GM10248 (cell line): ENCODE measurements around the gene CS.

ENCODE experiments used
- CTCF ChIA-PET: fragments of 300-600 bp; sonication (Branson Sonifier 250); formaldehyde crosslinking; extraction: SDS; loops from one replicate; lab custom pipeline; 2021; ENCODE audit warnings: antibody characterized with exemption; lab: Yijun Ruan, JAX
- POLR2A ChIA-PET: fragments of 350-650 bp; sonication (Branson Sonifier 250); formaldehyde crosslinking; extraction: SDS; loops from one replicate; lab custom pipeline; 2020; ENCODE audit warnings: antibody characterized with exemption; lab: Yijun Ruan, JAX
- DNase-seq: peaks from one replicate; pipeline ENCODE4 v3.0.0; 2012; ENCODE audit errors: extremely low spot score
- TF ChIP-seq, protein P1 (sequence below): IDR thresholded peaks from 2 replicates; pipeline ENCODE4 v1.5.1; 2012; ENCODE audit warnings: mild to moderate bottlenecking, low read depth; ENCODE audit errors: extremely low read depth, missing control alignments, control extremely low read depth

Gene CS

DNA sequence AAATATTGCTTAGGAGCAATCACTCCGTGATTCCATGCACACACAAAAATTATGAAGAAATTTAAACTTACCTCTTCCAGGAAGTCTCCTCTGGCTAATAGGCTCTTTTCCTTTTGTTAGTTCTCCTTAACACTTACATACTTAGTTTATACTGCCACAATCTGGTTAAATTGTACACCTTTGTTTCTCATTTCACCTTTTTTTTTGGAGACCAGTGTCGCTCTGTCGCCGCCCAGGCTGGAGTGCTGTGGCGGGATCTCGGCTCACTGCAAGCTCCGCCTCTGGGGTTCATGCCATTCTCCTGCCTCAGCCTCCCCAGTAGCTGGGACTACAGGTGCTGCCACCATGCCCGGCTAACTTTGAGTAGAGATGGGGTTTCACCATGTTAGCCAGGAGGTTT, 39.8 kb downstream of the CS start:
- TF ChIP-seq, protein P1, sequence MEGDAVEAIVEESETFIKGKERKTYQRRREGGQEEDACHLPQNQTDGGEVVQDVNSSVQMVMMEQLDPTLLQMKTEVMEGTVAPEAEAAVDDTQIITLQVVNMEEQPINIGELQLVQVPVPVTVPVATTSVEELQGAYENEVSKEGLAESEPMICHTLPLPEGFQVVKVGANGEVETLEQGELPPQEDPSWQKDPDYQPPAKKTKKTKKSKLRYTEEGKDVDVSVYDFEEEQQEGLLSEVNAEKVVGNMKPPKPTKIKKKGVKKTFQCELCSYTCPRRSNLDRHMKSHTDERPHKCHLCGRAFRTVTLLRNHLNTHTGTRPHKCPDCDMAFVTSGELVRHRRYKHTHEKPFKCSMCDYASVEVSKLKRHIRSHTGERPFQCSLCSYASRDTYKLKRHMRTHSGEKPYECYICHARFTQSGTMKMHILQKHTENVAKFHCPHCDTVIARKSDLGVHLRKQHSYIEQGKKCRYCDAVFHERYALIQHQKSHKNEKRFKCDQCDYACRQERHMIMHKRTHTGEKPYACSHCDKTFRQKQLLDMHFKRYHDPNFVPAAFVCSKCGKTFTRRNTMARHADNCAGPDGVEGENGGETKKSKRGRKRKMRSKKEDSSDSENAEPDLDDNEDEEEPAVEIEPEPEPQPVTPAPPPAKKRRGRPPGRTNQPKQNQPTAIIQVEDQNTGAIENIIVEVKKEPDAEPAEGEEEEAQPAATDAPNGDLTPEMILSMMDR = no peak
- ChIA-PET CTCF (interaction anchor here (1.0 to 1.3 kb wide), 3 partner anchors 11 to 66 kb away, joined by 3 read pairs; partner anchors contain the start of gene RNF41), POLR2A (no interaction called here)
- DNase-seq = no peak

DNA sequence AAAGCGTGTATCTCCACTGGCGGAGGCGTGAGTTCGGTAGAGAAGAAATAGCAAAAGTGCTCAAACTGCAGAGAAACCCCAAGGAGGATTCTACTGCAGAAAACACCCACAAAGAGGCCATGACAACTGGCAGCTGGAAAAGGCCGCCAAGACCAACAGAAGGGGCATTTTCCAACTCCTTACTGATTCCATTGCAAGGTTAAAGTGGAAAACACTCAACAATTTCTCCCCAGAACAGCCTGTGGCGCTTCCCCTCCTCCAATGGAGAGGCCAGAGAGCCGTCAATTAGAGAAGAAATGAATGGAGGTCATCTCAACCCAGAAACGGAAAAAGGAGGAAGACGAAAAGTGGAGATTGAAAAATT, 41.3 kb downstream of the CS start:
- POLR2A ChIA-PET = interaction anchor here (0.9 to 1.0 kb wide), 2 partner anchors 140 to 155 kb away, joined by 4 to 6 read pairs; partner anchors contain the start of gene PA2G4
- TF ChIP-seq, protein P1 = no peak
- CTCF ChIA-PET = interaction anchor here (1.1 to 7.6 kb wide), 27 partner anchors 10 to 317 kb away, joined by 3 to 64 read pairs (median 5); partner anchors contain the start of genes COQ10A, ESYT1, RNF41 and SMARCC2
- no peak for DNase-seq

DNA sequence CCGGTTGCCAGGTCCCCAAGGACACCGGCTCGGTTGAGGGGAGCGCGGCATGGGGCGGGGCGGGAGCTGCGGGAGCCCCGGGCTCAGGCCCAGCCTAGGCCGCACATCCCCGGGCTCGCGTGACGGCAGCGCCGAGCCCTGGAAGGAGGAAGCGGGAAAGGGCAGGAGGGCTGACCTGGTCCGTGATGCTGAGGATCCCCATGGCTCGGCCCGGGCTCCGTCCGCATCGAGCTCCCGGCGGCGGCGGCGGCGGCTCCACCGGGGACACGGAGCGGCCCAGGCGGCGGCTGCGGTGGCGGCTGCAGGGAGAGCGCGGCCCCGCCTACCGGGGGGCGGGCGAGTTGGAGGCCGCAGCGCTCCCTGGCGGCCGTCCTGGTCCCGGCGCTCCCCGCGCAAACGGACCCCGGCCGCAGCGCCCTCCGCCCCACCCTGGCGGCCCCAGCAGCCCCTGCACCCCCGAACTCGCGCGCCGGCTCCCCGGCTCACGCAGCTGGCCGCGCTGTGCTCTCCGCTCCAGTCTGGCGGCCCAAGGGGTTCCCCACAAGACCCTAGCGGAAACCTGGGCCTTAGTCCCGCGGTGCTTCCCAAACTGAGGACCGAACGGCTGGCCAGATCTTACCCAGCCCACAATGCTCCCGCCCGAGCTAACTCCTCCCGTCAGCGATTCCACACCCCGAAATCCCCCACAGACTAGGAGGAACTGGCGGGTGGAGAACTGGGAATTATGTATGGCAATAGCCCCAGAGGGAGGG, 41.9 kb downstream of the CS start, which contains the start of gene ANKRD52:
Gene ANKRD52 (minus strand): TSS at position 317 of the 752 bp plus-strand sequence. CDS start 115 bp downstream, at position 202.
- DNase-seq = peak; percentile 96
- TF ChIP-seq, protein P1 = peak; percentile 88
- POLR2A ChIA-PET = interaction anchor here (0.9 to 1.0 kb wide), 3 partner anchors 57 to 154 kb away, joined by 3 to 6 read pairs (median 4); partner anchors contain the start of genes CNPY2 and PA2G4
- CTCF ChIA-PET = interaction anchor here (0.6 to 7.6 kb wide), 42 partner anchors 10 to 316 kb away, joined by 3 to 64 read pairs (median 4); partner anchors contain the start of genes COQ10A, CS, ESYT1 and PAN2

DNA sequence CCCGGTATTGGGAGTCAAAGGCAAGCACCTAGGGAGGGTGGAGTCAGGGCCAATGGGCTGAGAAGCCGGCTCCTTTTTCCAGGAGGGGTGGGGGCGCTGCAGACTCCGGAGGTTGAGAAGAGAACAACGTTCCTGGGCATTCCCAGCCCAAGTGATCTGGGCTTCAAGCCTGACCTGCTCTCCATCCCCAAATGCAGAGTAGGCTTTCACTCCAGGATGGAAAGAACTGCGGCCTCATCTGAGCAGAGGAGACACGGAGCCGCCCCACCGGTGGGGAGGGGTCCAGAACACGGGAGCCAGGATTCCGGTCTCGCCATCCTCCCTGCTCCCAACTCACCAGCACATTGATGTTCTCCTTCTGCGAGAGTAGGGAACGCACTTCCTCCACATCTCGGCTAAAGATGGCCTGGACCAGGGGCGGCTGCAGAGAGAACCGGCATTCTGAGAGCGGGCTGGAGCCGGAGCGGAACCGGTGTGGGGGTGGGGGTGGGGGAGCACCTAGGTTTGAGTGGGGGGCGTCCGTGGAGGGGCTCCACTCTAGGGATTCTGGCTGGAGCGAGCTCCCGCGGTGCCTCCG, 42.6 kb downstream of the CS start:
- TF ChIP-seq, protein P1 = no peak
- ChIA-PET CTCF (interaction anchor here (0.6 to 7.6 kb wide), 40 partner anchors 9 to 315 kb away, joined by 3 to 64 read pairs (median 4); partner anchors contain the start of genes COQ10A, CS, PAN2 and RBMS2), POLR2A (interaction anchor here (1.0 kb wide), 2 partner anchors 58 to 153 kb away, joined by 3 to 6 read pairs; partner anchors contain the start of genes CNPY2 and PA2G4)
- no peak for DNase-seq

DNA sequence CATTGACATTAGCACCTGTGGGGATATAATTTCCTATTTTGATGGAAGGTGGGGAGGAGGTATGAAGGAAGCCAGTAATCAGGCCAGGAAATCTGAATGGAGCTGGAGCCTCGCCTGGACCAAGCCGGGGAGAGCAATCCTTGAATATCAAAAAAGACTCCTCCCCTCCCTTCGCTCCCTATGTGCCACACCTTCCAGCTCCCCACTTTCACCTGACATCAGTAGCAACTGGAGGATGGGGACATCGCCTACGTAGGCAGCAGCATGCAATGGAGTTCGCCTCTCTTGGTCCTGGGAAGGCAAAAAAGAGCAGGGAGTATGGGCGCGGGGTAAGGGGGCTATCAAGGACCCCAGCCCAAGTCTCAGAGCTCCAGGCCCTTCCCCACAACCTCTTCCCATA, 43.1 kb downstream of the CS start:
- TF ChIP-seq, protein P1 = no peak
- POLR2A ChIA-PET = no interaction called here
- CTCF ChIA-PET = interaction anchor here (0.9 to 7.6 kb wide), 12 partner anchors 9 to 82 kb away, joined by 3 to 64 read pairs (median 9); partner anchors contain the start of genes COQ10A, PAN2, RNF41 and SMARCC2
- no peak for DNase-seq
